K562 (cell line): Measurements from ENCODE around the gene DSG2.

Source experiments
- ELF4 ChIP-seq: fragments of 450-650 bp; formaldehyde crosslinking; IDR thresholded peaks from 2 replicates; pipeline ENCODE4 v1.4.0; 2022; ENCODE audit warnings: missing genetic modification characterization
- EZH2 ChIP-seq: IDR thresholded peaks from 2 replicates; pipeline ENCODE4 v1.6.1; 2012; ENCODE audit warnings: low read depth, mild to moderate bottlenecking, inconsistent platforms, low read length, borderline replicate concordance
- FOXJ3 ChIP-seq: sonication (generic); formaldehyde crosslinking; IDR thresholded peaks from 2 replicates; pipeline ENCODE4 v1.4.0; 2020; ENCODE audit warnings: mild to moderate bottlenecking, missing genetic modification reagents
- ILF3 ChIP-seq: fragments of 450-650 bp; IDR thresholded peaks from 2 replicates; pipeline ENCODE4 v1.6.1; 2018; ENCODE audit warnings: antibody characterized with exemption, mild to moderate bottlenecking, moderate library complexity, borderline replicate concordance
- MAX ChIP-seq: sonication (generic); formaldehyde crosslinking; IDR thresholded peaks from 2 replicates; pipeline ENCODE4 v1.9.0; 2022; ENCODE audit warnings: mild to moderate bottlenecking, missing genetic modification reagents
- RAD21 ChIP-seq, 2 experiments: fragments of 250-450 bp in 1 of 2; fragments of 450-650 bp in 1 of 2; sonication (Bioruptor Pico) in 1 of 2; formaldehyde crosslinking in 1 of 2; IDR thresholded peaks in 1 of 2; conservative IDR thresholded peaks in 1 of 2; 2 replicates each; pipeline versions ENCODE4 v1.4.0 to v1.8.0; 2020 to 2022; ENCODE audit warnings: mild to moderate bottlenecking in 2 of 2, moderate library complexity in 1 of 2
- STAT5B ChIP-seq: fragments of 250-450 bp; sonication (Bioruptor Pico); IDR thresholded peaks from 2 replicates; pipeline ENCODE4 v1.8.0; 2021; ENCODE audit warnings: mild to moderate bottlenecking, inconsistent platforms
- ZBTB2 ChIP-seq: fragments of 450-650 bp; IDR thresholded peaks from 2 replicates; pipeline ENCODE4 v1.6.1; 2016; ENCODE audit warnings: antibody characterized with exemption
- ZFP1 ChIP-seq: fragments of 450-650 bp; formaldehyde crosslinking; IDR thresholded peaks from 2 replicates; pipeline ENCODE4 v1.4.0; 2020; ENCODE audit warnings: mild to moderate bottlenecking, mixed read lengths
- ZNF274 ChIP-seq: IDR thresholded peaks from 2 replicates; pipeline ENCODE4 v1.6.1; 2011; ENCODE audit warnings: low read depth, mild to moderate bottlenecking, low read length, moderate library complexity, borderline replicate concordance

GRCh38 chr18:31513189-31513935 lies 15.4 kb downstream of the DSG2 start:
- TF ChIP-seq RAD21 (CRISPR knock-in tag; conservative IDR thresholded peaks at IDR 0.05 in 1 of 2, IDR thresholded peaks at IDR 0.05 in 1 of 2), result no peak
- TF ChIP-seq EZH2, result no peak
- TF ChIP-seq ZFP1, result no peak
- no peak for TF ChIP-seq ILF3
- TF ChIP-seq FOXJ3 (CRISPR knock-in tag), result no peak
- TF ChIP-seq MAX (CRISPR knock-in tag), result no peak
- no peak for TF ChIP-seq STAT5B (CRISPR knock-in tag)
- no peak for TF ChIP-seq ZBTB2
- TF ChIP-seq ZNF274, result no peak
- no peak for TF ChIP-seq ELF4 (CRISPR knock-in tag)
